T-cell (primary cell): ENCODE results near the gene TUBB2A. TPM values are rescaled to one million over a fixed set of nuclear protein-coding genes. Genes with fewer than 3 reads are reported as not detected.

Experiments used
- ATAC-seq, 4 experiments: fragments of 200-7000 bp in 3 of 4; fragments of 150-1000 bp in 1 of 4; cut with Tn5 transposase; replicated peaks in 1 of 4; 1 replicate in 3 of 4; 2 replicates in 1 of 4; pipeline ENCODE4 v1.10.0; 2021; ENCODE audit warnings: moderate library complexity in 3 of 4, mild to moderate bottlenecking in 2 of 4, moderate number of reproducible peaks in 1 of 4
- CTCF ChIA-PET, 2 donors: fragments of 300-600 bp; sonication (Branson Sonifier 250); formaldehyde crosslinking; loops; one replicate each; lab custom pipeline; 2022; ENCODE audit warnings: antibody characterized with exemption in 2 of 2; lab: Charles Lee
- POLR2A ChIA-PET, 2 donors: fragments of 300-600 bp; sonication (Branson Sonifier 250); formaldehyde crosslinking; loops; one replicate each; lab custom pipeline; 2022; ENCODE audit warnings: antibody characterized with exemption in 2 of 2; lab: Charles Lee
- DNase-seq, 35 experiments: peaks; one replicate each; pipeline versions ENCODE4 v3.0.0 to v3.0.0-alpha.2; 2013 to 2023
- H3K27ac ChIP-seq: one replicate; pipeline ENCODE4 v1.5.1; 2013; ENCODE audit warnings: low read length
- H3K27me3 ChIP-seq, 2 experiments: replicated peaks in 1 of 2; 1 replicate in 1 of 2; 2 replicates in 1 of 2; pipeline versions ENCODE4 v1.6.1 to v1.7.0; 2013; ENCODE audit warnings: low read length in 1 of 2, mixed read lengths in 1 of 2; ENCODE audit not compliant: control insufficient read depth in 2 of 2, insufficient read depth in 2 of 2; ENCODE audit errors: extremely low read depth in 1 of 2
- H3K36me3 ChIP-seq, 2 donors: 1 replicate in 1 of 2; 2 replicates in 1 of 2; pipeline versions ENCODE4 v1.6.1 to v1.7.0; 2013; ENCODE audit warnings: low read length in 1 of 2; ENCODE audit not compliant: control insufficient read depth in 2 of 2, insufficient read depth in 1 of 2; ENCODE audit errors: extremely low read depth in 1 of 2
- H3K4me1 ChIP-seq, 2 experiments: 1 replicate in 1 of 2; 2 replicates in 1 of 2; pipeline versions ENCODE4 v1.6.1 to v1.7.0; 2013; ENCODE audit warnings: low read length in 2 of 2, mixed read lengths in 1 of 2; ENCODE audit not compliant: insufficient read depth in 2 of 2, control insufficient read depth in 1 of 2; ENCODE audit errors: extremely low read depth in 1 of 2
- H3K4me3 ChIP-seq, 2 donors: 1 replicate in 1 of 2; 2 replicates in 1 of 2; pipeline versions ENCODE4 v1.5.1 to v1.7.0; 2013; ENCODE audit warnings: mild to moderate bottlenecking in 2 of 2, low read length in 1 of 2, moderate library complexity in 1 of 2; ENCODE audit not compliant: control insufficient read depth in 1 of 2; ENCODE audit errors: extremely low read depth in 1 of 2
- H3K9me3 ChIP-seq: 2 replicates; pipeline ENCODE4 v1.7.0; 2013
- H3K27ac Mint-ChIP-seq, 2 donors: one replicate each; pipeline ENCODE4 v1.8.0; 2020 to 2021; ENCODE audit warnings: mild to moderate bottlenecking in 2 of 2, mixed read lengths in 2 of 2
- H3K27me3 Mint-ChIP-seq, 2 donors: one replicate each; pipeline ENCODE4 v1.8.0; 2021 to 2022; ENCODE audit warnings: mixed read lengths in 2 of 2
- H3K36me3 Mint-ChIP-seq: one replicate; pipeline ENCODE4 v1.8.0; 2021; ENCODE audit warnings: mixed read lengths
- H3K4me1 Mint-ChIP-seq, 3 donors: one replicate each; pipeline ENCODE4 v1.8.0; 2020 to 2022; ENCODE audit warnings: mixed read lengths in 3 of 3, mild to moderate bottlenecking in 1 of 3
- H3K4me3 Mint-ChIP-seq, 3 donors: one replicate each; pipeline ENCODE4 v1.8.0; 2020 to 2022; ENCODE audit warnings: mild to moderate bottlenecking in 3 of 3, mixed read lengths in 3 of 3, moderate library complexity in 3 of 3
- H3K9me3 Mint-ChIP-seq, 3 donors: one replicate each; pipeline ENCODE4 v1.8.0; 2020 to 2022; ENCODE audit warnings: mixed read lengths in 3 of 3
- WGBS: methylation state at CpG from one replicate; pipeline ENCODE4 v1.1.5; 2013; ENCODE audit warnings: missing lambda C conversion rate; ENCODE audit not compliant: insufficient coverage; 5-methylcytosine and 5-hydroxymethylcytosine counted together
- total RNA-seq, 35 experiments: library from RNA in 6 of 35; stranded (reverse) in 6 of 35; fragments of 120-200 nt in 1 of 35; gene quantifications; one replicate each; pipeline versions ENCODE4 v1.2.1 to v1.2.4 and lab custom pipeline; 2013 to 2026

TUBB2A gene
- total RNA-seq, 5 donors from 2014 or later (not counting 1 experiment from before 2014, with no cell fraction given) = 4.5 to 34.7 (median 9.6) TPM

DNA sequence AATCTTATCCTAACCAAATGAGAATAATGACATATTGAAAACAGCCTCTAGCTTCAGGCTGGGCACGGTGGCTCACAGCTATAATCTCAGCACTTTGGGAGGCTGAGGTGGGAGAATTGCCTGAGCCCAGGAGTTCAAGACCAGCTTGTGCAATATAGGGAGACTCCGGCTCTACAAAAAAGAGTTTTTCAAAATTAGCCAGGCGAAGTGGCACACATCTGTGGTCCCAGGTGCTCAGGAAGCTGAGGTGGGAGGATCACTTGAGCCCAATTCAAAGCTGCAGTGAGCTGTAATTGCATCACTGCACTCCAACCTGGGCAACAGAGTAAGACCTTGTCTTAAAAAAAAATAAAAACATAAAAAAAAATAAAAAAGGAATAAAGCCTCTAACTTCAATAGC is 4.7 kb downstream of the TUBB2A start:
- DNase-seq (no peak), ATAC-seq (no peak)
- WGBS = 71% methylated on average over 2 of the region's 3 CpGs
- H3K27me3 Mint-ChIP-seq = peaks cover 4 to 5% of the 10 kb centered on the region in 2 donors
- no peak overlapping the region for H3K27ac Mint-ChIP-seq
- no peak overlapping the region for H3K4me3 ChIP-seq
- ChIA-PET POLR2A (interaction anchor here in 1 of 2 donors (1.0 kb wide), 1 partner anchor 14 kb away, joined by 3 read pairs; no protein-coding TSS in a partner anchor), CTCF (interaction anchor here in 1 of 2 donors (0.6 kb wide), 1 partner anchor 74 kb away, joined by 4 read pairs; no protein-coding TSS in a partner anchor)
- H3K9me3 ChIP-seq = no peaks in the 10 kb centered on the region
- H3K27me3 ChIP-seq = peaks cover 0 to 4% of the 10 kb centered on the region in 2 experiments
- peaks cover 3 to 10% of the 10 kb centered on the region in 2 experiments for H3K4me1 ChIP-seq
- peaks cover 2 to 7% of the 10 kb centered on the region in 2 donors for H3K36me3 ChIP-seq
- no peak overlapping the region for H3K4me3 Mint-ChIP-seq
- peaks cover 30% of the 10 kb centered on the region for H3K36me3 Mint-ChIP-seq
- H3K9me3 Mint-ChIP-seq = no peaks in the 10 kb centered on the region
- no peak overlapping the region for H3K27ac ChIP-seq
- H3K4me1 Mint-ChIP-seq = peaks cover 10 to 12% (median 11%) of the 10 kb centered on the region in 3 donors

DNA sequence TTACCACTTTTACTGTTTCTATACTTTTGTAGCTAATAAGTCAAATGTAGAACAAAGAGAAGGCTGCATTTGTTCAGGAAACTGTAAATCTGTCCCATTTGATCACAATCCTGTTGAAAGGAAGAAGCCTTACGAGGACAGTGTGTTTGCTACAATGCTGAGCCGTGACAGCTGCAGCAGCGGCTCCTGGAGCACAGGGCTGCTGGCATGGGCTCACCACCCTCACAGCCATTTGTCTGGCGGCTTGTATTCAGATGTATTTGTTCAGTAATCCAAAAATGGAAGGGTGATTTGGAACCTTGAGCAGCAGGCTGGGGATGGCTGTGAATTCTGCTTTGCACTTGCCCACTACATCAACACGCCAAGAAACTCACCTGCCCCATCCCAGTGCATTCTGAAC is 5.7 kb downstream of the TUBB2A start:
- no peaks in the 10 kb centered on the region for H3K9me3 ChIP-seq
- peaks cover 8% of the 10 kb centered on the region in 3 donors for H3K4me1 Mint-ChIP-seq
- peaks cover 34% of the 10 kb centered on the region for H3K36me3 Mint-ChIP-seq
- ChIA-PET CTCF (interaction anchor here in 1 of 2 donors (1.1 kb wide), 1 partner anchor 10 kb away, joined by 3 read pairs; no protein-coding TSS in a partner anchor), POLR2A (no interaction called here)
- H3K36me3 ChIP-seq = peaks cover 2 to 7% of the 10 kb centered on the region in 2 donors
- H3K9me3 Mint-ChIP-seq = no peaks in the 10 kb centered on the region
- DNase-seq (no peak), ATAC-seq (no peak)
- peaks cover 4 to 5% of the 10 kb centered on the region in 2 donors for H3K27me3 Mint-ChIP-seq
- no peak overlapping the region for H3K4me3 ChIP-seq
- peaks cover under 1 to 6% of the 10 kb centered on the region in 2 experiments for H3K4me1 ChIP-seq
- H3K4me3 Mint-ChIP-seq = no peak overlapping the region
- no peak overlapping the region for H3K27ac ChIP-seq
- WGBS = 89% methylated on average over 2 of the region's 5 CpGs
- no peak overlapping the region for H3K27ac Mint-ChIP-seq
- peaks cover 0 to 2% of the 10 kb centered on the region in 2 experiments for H3K27me3 ChIP-seq

DNA sequence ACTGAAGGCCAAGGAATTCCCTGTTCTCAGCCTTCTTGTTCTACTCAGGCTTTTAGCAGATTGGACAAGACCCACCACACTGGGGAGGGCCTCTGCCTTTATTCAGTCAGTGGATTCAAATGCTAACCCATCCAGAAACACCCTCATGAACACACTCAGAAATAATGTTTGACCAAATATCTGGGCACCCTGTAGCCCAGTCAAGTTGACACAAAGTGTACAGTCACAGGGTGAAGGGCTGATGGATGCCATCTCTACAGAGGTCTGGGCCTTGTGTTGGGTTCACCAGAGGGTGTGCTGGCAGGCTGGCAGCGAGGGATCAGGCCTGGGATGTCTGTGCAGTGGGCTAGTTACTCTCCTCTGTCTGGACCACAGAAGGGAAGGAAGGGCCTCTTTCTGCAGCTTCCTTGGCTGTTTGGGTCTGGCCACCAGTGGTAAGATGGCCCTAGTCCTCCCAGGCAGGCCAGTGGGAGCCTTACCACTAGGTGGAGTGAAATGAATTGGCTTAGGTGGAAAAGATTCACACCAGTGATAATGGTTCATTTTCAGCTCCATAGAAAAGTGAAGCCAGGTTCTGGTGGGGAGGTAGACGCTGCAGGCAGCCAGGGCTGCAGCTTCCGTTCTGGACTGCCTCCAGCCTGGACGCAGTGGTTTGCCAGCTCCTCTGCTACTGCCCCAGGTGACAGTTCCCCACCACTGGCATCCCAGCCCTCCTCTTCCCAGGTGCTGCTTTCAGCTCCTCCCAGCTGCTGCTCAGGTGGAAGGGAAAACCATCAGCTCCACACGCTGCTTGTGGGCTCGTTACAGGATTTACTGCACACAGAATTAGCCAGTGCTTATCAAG is 9.2 kb downstream of the TUBB2A start:
- Histone ChIP-seq H3K4me1 (no peaks in the 10 kb centered on the region), H3K9me3 (no peaks in the 10 kb centered on the region), H3K4me3 (no peak overlapping the region), H3K27ac (no peak overlapping the region), H3K36me3 (peaks cover 1 to 7% of the 10 kb centered on the region in 2 donors), H3K27me3 (no peaks in the 10 kb centered on the region)
- Mint-ChIP-seq H3K27ac (no peak overlapping the region), H3K9me3 (no peaks in the 10 kb centered on the region), H3K4me1 (peaks cover 0 to 5% (median 0%) of the 10 kb centered on the region in 3 donors), H3K4me3 (no peak overlapping the region), H3K36me3 (peaks cover 26% of the 10 kb centered on the region), H3K27me3 (no peaks in the 10 kb centered on the region)
- ChIA-PET CTCF (interaction anchor here in 1 of 2 donors (0.9 kb wide), 1 partner anchor 9 kb away, joined by 4 read pairs; the partner anchor contains the start of gene TUBB2A), POLR2A (no interaction called here)
- DNase-seq (no peak), ATAC-seq (no peak)
- 89% methylated on average over 1 of the region's 6 CpGs for WGBS

DNA sequence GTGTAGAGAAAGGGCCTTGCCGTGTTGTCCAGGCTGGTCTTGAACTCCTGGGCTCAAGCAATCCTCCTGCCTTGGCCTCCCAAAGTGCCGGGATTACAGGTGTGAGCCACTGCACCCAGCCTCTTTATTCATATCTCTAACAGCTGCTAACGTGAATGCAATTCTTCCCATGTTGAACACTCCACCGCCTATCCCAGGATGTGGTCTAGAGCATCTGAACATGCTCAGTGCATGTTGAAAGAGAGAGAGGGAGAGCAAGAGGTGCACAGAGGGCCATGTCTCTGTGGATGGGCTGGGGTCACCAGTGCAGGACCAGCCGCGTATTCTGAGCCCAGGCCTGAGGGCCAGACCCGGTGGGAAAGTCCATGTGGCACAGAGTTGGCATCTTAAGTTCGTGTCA is 12.8 kb downstream of the TUBB2A start:
- ChIA-PET POLR2A (interaction anchor here in 1 of 2 donors (0.7 kb wide), 1 partner anchor 82 kb away, joined by 13 read pairs; no protein-coding TSS in a partner anchor), CTCF (no interaction called here)
- 93% methylated on average over 4 of the region's 8 CpGs for WGBS
- Mint-ChIP-seq H3K4me1 (peaks cover 0 to 5% (median 0%) of the 10 kb centered on the region in 3 donors), H3K36me3 (peaks cover 37% of the 10 kb centered on the region), H3K9me3 (no peaks in the 10 kb centered on the region), H3K27ac (no peak overlapping the region), H3K4me3 (no peak overlapping the region), H3K27me3 (no peaks in the 10 kb centered on the region)
- ATAC-seq (no peak), DNase-seq (no peak)
- Histone ChIP-seq H3K9me3 (no peaks in the 10 kb centered on the region), H3K4me1 (no peaks in the 10 kb centered on the region), H3K27ac (no peak overlapping the region), H3K4me3 (no peak overlapping the region), H3K36me3 (peaks cover 6 to 7% of the 10 kb centered on the region in 2 donors), H3K27me3 (no peaks in the 10 kb centered on the region)

DNA sequence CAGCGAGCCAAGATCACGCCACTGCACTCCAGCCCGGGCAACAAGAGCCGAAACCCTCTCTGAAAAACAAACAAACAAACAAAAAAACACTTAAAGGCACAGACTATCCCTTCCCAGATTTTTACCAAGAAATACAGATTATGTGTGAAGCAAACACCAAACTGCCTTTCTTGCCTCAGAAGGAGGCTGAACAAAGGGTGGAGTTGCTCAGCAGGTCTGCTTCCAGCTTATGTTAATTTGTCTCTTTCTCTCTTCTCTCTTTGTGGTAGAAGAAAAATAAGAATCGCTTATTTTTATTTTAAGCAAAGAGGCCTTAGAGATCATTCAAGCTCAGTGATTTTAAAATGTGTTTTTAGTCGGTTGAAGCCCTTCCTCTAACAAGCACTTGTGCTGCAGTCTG is 14.2 kb downstream of the TUBB2A start:
- Mint-ChIP-seq H3K36me3 (peaks cover 46% of the 10 kb centered on the region), H3K4me1 (peaks cover 0 to 11% (median 0%) of the 10 kb centered on the region in 3 donors), H3K27me3 (no peaks in the 10 kb centered on the region), H3K27ac (no peak overlapping the region), H3K9me3 (no peaks in the 10 kb centered on the region), H3K4me3 (no peak overlapping the region)
- H3K27me3 ChIP-seq = no peaks in the 10 kb centered on the region
- ChIA-PET CTCF (no interaction called here), POLR2A (no interaction called here)
- WGBS = 100% methylated on average over 2 of the region's 6 CpGs
- H3K9me3 ChIP-seq = no peaks in the 10 kb centered on the region
- no peaks in the 10 kb centered on the region for H3K4me1 ChIP-seq
- peaks cover 4 to 8% of the 10 kb centered on the region in 2 donors for H3K36me3 ChIP-seq
- ATAC-seq (no peak), DNase-seq (no peak)
- no peak overlapping the region for H3K4me3 ChIP-seq
- H3K27ac ChIP-seq = no peak overlapping the region

DNA sequence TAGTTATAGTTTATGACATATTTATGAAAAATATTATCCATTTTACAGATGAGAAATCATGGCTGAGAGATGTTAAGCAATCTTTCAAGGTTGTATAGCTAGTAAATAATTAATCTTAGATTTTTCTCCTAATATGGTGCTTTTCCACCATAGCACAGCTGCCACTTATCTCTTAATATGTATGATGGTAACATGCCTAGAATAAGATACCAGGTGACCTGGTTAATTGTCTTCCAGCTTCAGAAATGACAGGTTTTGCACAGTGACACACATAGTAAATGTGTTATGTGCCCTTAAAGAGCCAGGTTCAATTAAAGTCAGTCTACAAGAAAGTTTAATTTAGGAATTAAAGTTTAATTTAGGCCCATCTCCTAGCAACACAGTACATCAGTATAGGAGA is 14.8 kb downstream of the TUBB2A start:
- ChIA-PET POLR2A (no interaction called here), CTCF (no interaction called here)
- Histone ChIP-seq H3K36me3 (peaks cover 4 to 12% of the 10 kb centered on the region in 2 donors), H3K9me3 (no peaks in the 10 kb centered on the region), H3K4me1 (no peaks in the 10 kb centered on the region), H3K4me3 (no peak overlapping the region), H3K27me3 (no peaks in the 10 kb centered on the region), H3K27ac (no peak overlapping the region)
- ATAC-seq (no peak), DNase-seq (no peak)
- peaks cover 0 to 11% (median 0%) of the 10 kb centered on the region in 3 donors for H3K4me1 Mint-ChIP-seq
- H3K4me3 Mint-ChIP-seq = no peak overlapping the region
- H3K27me3 Mint-ChIP-seq = no peaks in the 10 kb centered on the region
- H3K9me3 Mint-ChIP-seq = no peaks in the 10 kb centered on the region
- H3K36me3 Mint-ChIP-seq = peaks cover 44% of the 10 kb centered on the region
- no peak overlapping the region for H3K27ac Mint-ChIP-seq
